NCI-H82 treated with DMSO at 0.1 percent for 48 hours (cell line): ENCODE measurements around the gene ARID3A.

Experiments used
- DNase-seq: peaks from one replicate; lab custom pipeline; 2025; ENCODE audit not compliant: unreplicated experiment; lab: John Stamatoyannopoulos, UW

The ARID3A gene

DNA sequence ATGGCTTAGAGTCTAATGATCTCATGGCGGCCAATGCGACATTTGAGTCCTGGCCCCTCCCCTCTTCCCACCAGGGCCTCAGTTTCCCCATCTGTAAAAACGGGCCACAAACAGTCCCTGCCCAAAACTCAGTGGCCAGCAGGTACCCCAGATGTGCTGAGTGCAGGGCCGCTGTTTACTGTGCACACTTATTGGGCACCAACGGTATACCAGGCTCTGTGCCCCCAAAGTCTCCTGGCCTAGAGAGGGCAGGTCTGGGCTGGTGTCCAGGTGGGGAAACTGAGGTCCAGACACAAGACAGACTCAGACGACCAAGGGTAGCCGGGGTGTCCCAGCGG lies 34.7 kb downstream of the ARID3A start:
- DNase-seq: no peak

GRCh38 chr19:961866-962620 lies 36.2 kb downstream of the ARID3A start:
- DNase-seq: no peak

DNA sequence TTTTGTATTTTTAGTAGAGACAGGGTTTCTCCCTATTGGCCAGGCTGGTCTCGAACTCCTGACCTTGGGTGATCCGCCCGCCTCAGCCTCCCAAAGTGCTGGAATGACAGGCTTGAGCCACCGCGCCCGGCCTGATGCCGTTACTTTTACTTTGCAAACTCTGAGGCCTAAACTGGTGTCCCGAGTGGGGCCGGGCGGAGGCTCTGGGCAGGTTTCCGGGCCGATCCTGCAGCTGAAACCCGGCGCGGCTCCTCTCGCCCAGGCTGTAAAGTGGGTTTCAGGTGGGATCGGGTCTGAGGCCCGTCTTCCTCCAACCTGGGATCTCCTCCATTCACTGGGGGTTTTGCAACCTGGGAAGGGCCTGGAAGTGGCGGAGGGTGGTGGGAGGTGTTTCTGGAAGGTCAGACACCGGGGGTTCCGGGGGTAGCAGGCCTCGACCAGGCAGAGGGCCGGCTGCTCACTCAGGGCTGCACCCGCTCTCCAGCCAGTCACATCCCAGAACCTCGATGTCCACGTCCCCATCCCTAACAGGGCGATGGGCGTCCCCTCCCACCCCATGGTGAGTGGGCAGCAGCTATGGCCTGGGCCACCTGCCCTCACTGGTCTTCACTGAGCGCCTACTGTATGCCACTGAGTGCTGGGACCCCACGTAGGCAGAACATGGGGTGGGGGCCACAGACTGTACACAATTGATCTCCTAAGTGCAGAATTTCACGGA lies 37.0 kb downstream of the ARID3A start:
- no peak for DNase-seq

GRCh38 chr19:963486-963951 lies 37.7 kb downstream of the ARID3A start:
- no peak for DNase-seq

GRCh38 chr19:964116-964520 lies 38.3 kb downstream of the ARID3A start:
- no peak for DNase-seq

DNA sequence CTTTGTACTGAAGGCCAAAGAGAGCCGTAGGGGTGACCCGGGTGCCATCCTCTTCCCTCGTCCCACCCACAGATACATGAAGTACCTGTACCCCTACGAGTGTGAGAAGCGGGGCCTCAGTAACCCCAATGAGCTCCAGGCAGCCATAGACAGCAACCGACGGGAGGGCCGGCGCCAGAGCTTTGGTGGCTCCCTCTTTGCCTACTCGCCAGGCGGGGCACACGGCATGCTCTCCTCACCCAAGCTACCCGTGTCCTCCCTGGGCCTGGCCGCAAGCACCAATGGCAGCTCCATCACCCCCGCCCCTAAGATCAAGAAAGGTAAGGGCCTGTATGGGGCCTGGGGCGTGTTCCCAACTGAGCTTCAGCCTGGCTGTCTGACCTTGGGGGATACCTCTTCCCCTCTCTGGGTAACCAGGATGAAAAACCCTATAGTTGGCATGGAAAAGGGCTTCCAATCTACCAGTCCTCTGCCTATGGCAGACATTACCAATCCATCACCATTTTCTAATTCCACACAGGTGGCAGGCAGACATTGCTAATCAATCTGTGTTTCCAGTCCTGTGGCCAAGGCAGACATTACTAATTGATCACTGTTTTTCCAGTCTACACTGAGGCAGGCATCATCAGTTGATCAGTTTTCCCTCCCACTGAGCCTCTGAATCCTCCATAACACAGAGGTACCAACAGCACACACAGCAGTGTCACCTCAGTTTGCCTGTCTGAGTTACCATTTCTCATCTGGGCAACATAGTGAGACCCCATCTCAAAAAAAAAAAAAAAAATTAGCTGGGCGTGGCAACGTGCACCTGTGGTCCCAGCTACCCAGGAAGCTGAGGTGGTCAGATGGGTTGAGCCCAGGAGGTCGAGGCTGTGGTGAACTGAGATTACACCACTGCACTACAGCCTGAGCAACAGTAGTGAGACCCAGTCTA lies 39.2 kb downstream of the ARID3A start:
- DNase-seq: no peak

GRCh38 chr19:966485-967088 lies 40.8 kb downstream of the ARID3A start:
- no peak for DNase-seq

- no peak for DNase-seq
Observed at GRCh38 chr19:970695-971094, 44.9 kb downstream of the ARID3A start.

- no peak for DNase-seq
Observed at GRCh38 chr19:971795-972194, 46.0 kb downstream of the ARID3A start.

- DNase-seq: no peak
Observed at GRCh38 chr19:972281-972680, 46.4 kb downstream of the ARID3A start.

DNA sequence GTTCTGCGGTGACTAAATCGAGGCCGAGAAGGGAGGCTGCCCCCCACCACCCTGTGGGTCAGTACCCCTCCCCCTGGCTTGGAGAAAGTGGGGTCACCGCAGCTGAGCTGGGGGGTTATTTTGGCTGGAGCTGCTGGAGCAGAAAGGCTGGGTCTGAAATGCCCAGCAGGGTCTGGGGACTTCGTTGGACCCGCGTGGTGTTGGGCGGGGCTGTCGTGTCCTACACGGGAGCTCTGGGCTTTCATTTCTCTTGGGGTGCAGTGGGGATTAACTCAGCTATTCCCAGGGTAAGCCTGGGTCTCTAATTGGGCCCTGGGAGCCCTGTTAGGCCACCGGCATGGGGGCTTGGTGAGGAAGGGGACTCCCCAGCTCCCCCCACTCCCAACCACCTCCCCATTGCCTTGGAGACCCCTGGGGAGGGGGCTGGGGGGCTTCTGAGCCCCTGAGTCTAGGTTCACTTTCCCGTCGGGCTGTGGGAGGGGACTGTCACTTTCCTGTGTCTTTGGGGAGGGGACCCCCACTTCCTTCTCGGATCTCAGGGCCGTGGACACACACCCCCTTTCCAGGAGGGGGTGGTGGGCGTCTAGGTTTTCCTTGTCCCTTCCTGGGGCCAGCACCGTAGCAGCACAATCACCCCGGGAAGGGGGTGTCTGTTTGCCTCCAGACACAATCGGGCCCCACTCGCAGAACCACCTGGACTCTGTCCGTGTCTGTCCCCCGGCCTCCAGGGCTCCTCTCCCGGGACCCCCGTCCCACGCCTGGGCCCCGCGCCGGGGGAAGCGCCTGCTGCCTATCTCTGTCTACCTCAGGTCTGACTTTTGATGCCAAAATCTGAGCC lies 48.1 kb downstream of the ARID3A start:
- DNase-seq: no peak

GRCh38 chr19:974564-975257 lies 48.9 kb downstream of the ARID3A start:
- no peak for DNase-seq

DNA sequence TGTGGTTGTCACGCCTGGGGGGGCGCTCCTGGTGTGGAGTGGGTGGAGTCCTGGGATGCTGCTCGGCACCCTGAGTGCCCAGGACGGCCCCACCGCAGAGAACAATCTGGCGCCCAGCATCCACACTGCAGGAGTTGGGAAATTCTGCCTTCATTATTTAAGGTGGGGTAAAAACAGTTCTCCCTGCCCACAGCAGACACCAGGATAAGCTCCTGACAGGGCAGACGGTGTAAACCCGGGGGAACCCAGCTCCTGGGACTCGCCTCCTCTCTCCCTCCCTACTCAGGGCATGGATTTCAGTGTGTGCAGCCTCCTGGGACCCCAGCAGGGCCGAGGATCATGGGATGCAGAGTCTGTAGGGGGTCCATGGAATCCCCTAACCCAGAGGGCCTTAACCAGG lies 50.6 kb downstream of the ARID3A start:
- peak; percentile 8 for DNase-seq

DNA sequence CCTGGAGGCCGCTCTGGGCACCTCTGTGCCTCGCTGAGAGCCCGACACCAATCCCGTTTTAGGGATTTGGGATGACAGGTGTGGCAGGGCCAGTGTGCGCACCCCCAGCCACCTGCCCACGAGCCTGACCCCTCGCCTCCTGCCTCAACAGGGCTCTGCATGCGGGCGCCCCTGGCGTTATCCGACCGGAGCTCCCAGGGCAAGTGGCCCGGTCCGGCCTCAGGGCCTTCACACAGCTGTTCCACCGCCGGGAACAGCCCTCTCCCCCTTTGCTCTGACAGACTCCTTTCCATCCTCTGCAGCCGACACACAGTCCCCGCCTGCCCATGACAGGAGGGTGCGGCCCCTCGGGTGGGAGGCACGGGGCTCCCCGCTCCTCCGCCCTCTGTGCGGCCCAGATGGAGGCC lies 51.2 kb downstream of the ARID3A start:
- DNase-seq: no peak

GRCh38 chr19:979318-979741 lies 53.5 kb downstream of the ARID3A start:
- DNase-seq: no peak

DNA sequence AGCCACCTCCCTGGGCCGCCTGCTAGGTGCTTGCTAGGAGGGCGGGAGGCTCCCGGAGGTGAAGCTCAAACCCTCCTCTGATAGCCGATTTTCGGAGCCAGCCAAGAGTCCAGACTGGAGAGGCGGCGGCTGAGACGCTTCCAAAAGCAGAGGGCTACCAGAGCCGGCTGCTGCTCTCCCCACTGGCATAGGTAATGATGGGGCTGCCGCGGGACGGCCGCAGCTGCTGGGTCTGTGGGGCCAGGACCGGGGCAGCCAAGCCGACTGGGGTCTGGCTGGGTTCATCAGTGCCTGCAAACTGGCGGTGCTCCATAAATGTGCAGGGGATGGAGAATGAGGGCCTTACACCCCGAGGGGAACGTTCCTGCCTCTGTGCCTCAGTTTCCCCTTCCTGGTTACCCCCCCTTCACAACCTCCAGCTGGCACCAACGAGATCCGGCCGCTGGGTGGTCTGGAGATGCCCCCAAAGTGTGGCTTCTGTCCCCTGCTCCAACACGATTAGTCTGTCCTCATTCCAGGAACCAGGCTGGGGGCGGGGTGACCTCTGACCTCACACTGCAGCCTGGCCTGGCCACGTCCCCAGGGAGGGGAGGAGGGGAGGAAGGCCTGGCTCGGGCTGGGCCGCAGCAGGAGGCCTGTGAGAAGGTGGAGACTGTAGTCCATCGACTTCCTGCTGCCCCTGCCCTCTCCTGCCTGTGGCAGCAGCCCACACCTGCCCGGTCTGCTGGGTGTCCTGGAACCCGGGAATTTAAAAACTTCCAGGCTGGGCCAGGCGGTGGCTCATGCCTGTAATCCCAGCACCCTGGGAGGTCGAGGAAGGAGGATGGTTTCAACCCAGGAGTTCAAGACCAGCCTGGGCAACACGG lies 54.5 kb downstream of the ARID3A start:
- no peak for DNase-seq

GRCh38 chr19:982567-983170 lies 56.8 kb downstream of the ARID3A start:
- no peak for DNase-seq
